GM12878 (cell line): Measurements from ENCODE around the gene MAPRE3. TPM values are rescaled to one million over a fixed set of nuclear protein-coding genes. Genes with fewer than 3 reads are reported as not detected.

Source experiments
- ATAC-seq: fragments of 200-7000 bp; cut with Tn5 transposase; 3 replicates; pipeline ENCODE4 v1.9.1; 2020; ENCODE audit warnings: mild to moderate bottlenecking, moderate library complexity
- BruUV-seq: library from RNA; stranded (reverse); fragments of 400-500 nt; replicated peaks from 2 replicates; lab custom pipeline; 2021; lab: Mats Ljungman, UMichigan
- CTCF ChIA-PET: fragments of 300-600 bp; sonication (Branson Sonifier 250); formaldehyde crosslinking; extraction: SDS; loops from one replicate; lab custom pipeline; 2021; ENCODE audit warnings: inconsistent platforms; lab: Yijun Ruan, JAX
- POLR2A ChIA-PET: fragments of 350-600 bp; formaldehyde crosslinking; extraction: SDS; loops from one replicate; lab custom pipeline; 2021; ENCODE audit warnings: inconsistent platforms; lab: Charles Lee
- RAD21 ChIA-PET: fragments of 300-600 bp; sonication (Branson Sonifier 250); formaldehyde crosslinking; loops from one replicate; lab custom pipeline; 2023; ENCODE audit warnings: antibody characterized with exemption; ENCODE audit not compliant: unreplicated experiment; lab: Charles Lee
- SMC1A ChIA-PET: fragments of 300-600 bp; sonication (Branson Sonifier 250); formaldehyde crosslinking; loops from one replicate; lab custom pipeline; 2023; ENCODE audit not compliant: unreplicated experiment, uncharacterized antibody; lab: Charles Lee
- DNase-seq: peaks from one replicate; pipeline ENCODE4 v3.0.0-alpha.2; 2011; ENCODE audit warnings: low read depth, low spot score
- FAIRE-seq: peaks from 3 replicates; lab custom pipeline; 2011; peaks lifted over from hg19 to GRCh38; lab: Jason Lieb, UNC
- H2AFZ ChIP-seq: 2 replicates; pipeline ENCODE4 v1.6.0; 2011; ENCODE audit warnings: low read depth, low read length, control low read depth; ENCODE audit not compliant: control insufficient read depth
- H3K27ac ChIP-seq: 2 replicates; pipeline ENCODE4 v1.5.1; 2011; ENCODE audit warnings: control low read depth; ENCODE audit not compliant: control insufficient read depth, insufficient read depth
- H3K27me3 ChIP-seq, 2 experiments: replicated peaks in 1 of 2; 2 replicates each; pipeline versions ENCODE4 v1.6.0 to v1.6.1; 2011; ENCODE audit warnings: low read length in 1 of 2; ENCODE audit not compliant: control insufficient read depth in 2 of 2, insufficient read depth in 2 of 2
- H3K36me3 ChIP-seq, 2 experiments: 2 replicates each; pipeline ENCODE4 v1.5.1; 2011; ENCODE audit warnings: low read length in 1 of 2; ENCODE audit not compliant: control insufficient read depth in 2 of 2, insufficient read depth in 2 of 2
- H3K4me1 ChIP-seq: 2 replicates; pipeline ENCODE4 v1.6.1; 2011; ENCODE audit warnings: mild to moderate bottlenecking, low read length, moderate library complexity, mixed read lengths; ENCODE audit not compliant: control insufficient read depth, insufficient read depth
- H3K4me2 ChIP-seq: 2 replicates; pipeline ENCODE4 v1.6.0; 2011; ENCODE audit warnings: control low read depth; ENCODE audit not compliant: control insufficient read depth, insufficient read depth
- H3K4me3 ChIP-seq: fragments of 200-600 bp; sonication (generic); 2 replicates; pipeline ENCODE4 v1.5.1; 2016
- H3K79me2 ChIP-seq: 2 replicates; pipeline ENCODE4 v1.6.0; 2011; ENCODE audit warnings: low read length; ENCODE audit not compliant: control insufficient read depth, insufficient read depth
- H3K9ac ChIP-seq: 2 replicates; pipeline ENCODE4 v1.8.0; 2011; ENCODE audit warnings: low read length, control low read depth, mixed read lengths; ENCODE audit not compliant: control insufficient read depth, insufficient read depth
- H3K9me3 ChIP-seq: replicated peaks from 3 replicates; pipeline ENCODE4 v1.5.1; 2011; ENCODE audit warnings: mild to moderate bottlenecking, low read length; ENCODE audit not compliant: control insufficient read depth, insufficient read depth
- H4K20me1 ChIP-seq: 2 replicates; pipeline ENCODE4 v1.6.0; 2011; ENCODE audit not compliant: control insufficient read depth, insufficient read depth
- BHLHE40 ChIP-seq, 2 experiments: fragments of 450-650 bp in 1 of 2; IDR thresholded peaks; 2 replicates each; pipeline ENCODE4 v1.6.1; 2011 to 2017; ENCODE audit warnings: low read depth in 2 of 2, borderline replicate concordance in 1 of 2, improper control_type of control experiment in 1 of 2, low read length in 1 of 2, mild to moderate bottlenecking in 1 of 2
- CHD2 ChIP-seq: IDR thresholded peaks from 2 replicates; pipeline ENCODE4 v1.6.1; 2011; ENCODE audit warnings: low read depth, low read length, improper control_type of control experiment, borderline replicate concordance
- HCFC1 ChIP-seq: fragments of 150-350 bp; IDR thresholded peaks from 2 replicates; pipeline ENCODE4 v1.6.1; 2014; ENCODE audit warnings: low read length
- HDAC6 ChIP-seq: fragments of 200-600 bp; sonication (generic); IDR thresholded peaks from one replicate; pipeline ENCODE4 v1.8.0; 2017; ENCODE audit warnings: antibody characterized with exemption; ENCODE audit not compliant: unreplicated experiment
- NFYB ChIP-seq: IDR thresholded peaks from 2 replicates; pipeline ENCODE4 v1.6.1; 2011; ENCODE audit warnings: low read depth, mild to moderate bottlenecking, low read length, improper control_type of control experiment, moderate library complexity; ENCODE audit not compliant: insufficient read depth
- NRF1 ChIP-seq: conservative IDR thresholded peaks from 2 replicates; pipeline ENCODE4 v1.6.1; 2011; ENCODE audit warnings: mild to moderate bottlenecking, low read depth, low read length, improper control_type of control experiment
- POLR2AphosphoS2 ChIP-seq: IDR thresholded peaks from 2 replicates; pipeline ENCODE4 v1.6.1; 2011; ENCODE audit warnings: low read depth, mild to moderate bottlenecking, low read length, improper control_type of control experiment, moderate library complexity
- SREBF2 ChIP-seq: IDR thresholded peaks from 2 replicates; pipeline ENCODE4 v1.6.1; 2012; ENCODE audit warnings: mild to moderate bottlenecking, low read length
- STAT3 ChIP-seq: IDR thresholded peaks from 2 replicates; pipeline ENCODE4 v1.6.1; 2011; ENCODE audit warnings: low read depth, low read length, improper control_type of control experiment
- SUZ12 ChIP-seq: fragments of 200-600 bp; sonication (generic); IDR thresholded peaks from one replicate; pipeline ENCODE4 v1.6.1; 2018; ENCODE audit warnings: antibody characterized with exemption, mild to moderate bottlenecking; ENCODE audit not compliant: unreplicated experiment
- TAF1 ChIP-seq: IDR thresholded peaks from 2 replicates; pipeline ENCODE4 v1.6.1; 2011; ENCODE audit warnings: mild to moderate bottlenecking, low read depth, low read length, borderline replicate concordance
- ZNF207 ChIP-seq: fragments of 450-650 bp; IDR thresholded peaks from 2 replicates; pipeline ENCODE4 v1.6.1; 2014; ENCODE audit warnings: antibody characterized with exemption, mild to moderate bottlenecking, borderline replicate concordance
- WGBS: methylation state at CpG from one replicate; pipeline ENCODE4 v1.1.6; 2016; ENCODE audit warnings: low lambda C conversion rate; ENCODE audit not compliant: insufficient replicate concordance, insufficient coverage; ENCODE audit errors: missing lambda C conversion rate; 5-methylcytosine and 5-hydroxymethylcytosine counted together
- in situ Hi-C: fragments of 300-500 bp; cut with MboI; formaldehyde crosslinking; loops from 9 replicates; pipeline ENCODE4 v1.14.3; 2018; ENCODE audit warnings: mixed read lengths
- intact Hi-C: fragments of 100-400 bp; cut with micrococcal nuclease; formaldehyde crosslinking; loops from one replicate; pipeline ENCODE4 v1.14.2; 2022; ENCODE audit not compliant: unreplicated experiment
- polyA plus RNA-seq, 11 experiments: library from polyadenylated mRNA; depleted of rRNA in 4 of 11; unstranded in 6 of 11; stranded (reverse) in 5 of 11; fragments of >200 nt; fragmentation: Nextera tagmentation in 4 of 11; fragmentation: Illumina TruSeq in 1 of 11; extraction: Ambion mirVana in 4 of 11; extraction: Trizol in 1 of 11; gene quantifications; 1 replicate in 1 of 11; 2 replicates in 10 of 11; pipeline versions ENCODE4 v1.2.1 to v1.2.3, GENCODE V29; 2011 to 2016; ENCODE audit warnings: inconsistent platforms in 2 of 11, missing spikeins in 2 of 11, low read depth in 1 of 11
- total RNA-seq, 4 experiments: library from RNA; depleted of rRNA in 3 of 4; stranded (reverse); fragments of >200 nt in 3 of 4; fragmentation: Illumina TruSeq in 1 of 4; extraction: Trizol in 1 of 4; gene quantifications; 2 replicates each; pipeline versions ENCODE4 v1.2.1 to v1.2.3, GENCODE V29; 2013 to 2021
- TF ChIP-seq, protein P1 (sequence below): fragments of 450-650 bp; IDR thresholded peaks from 2 replicates; pipeline ENCODE4 v1.6.1; 2018; ENCODE audit warnings: borderline replicate concordance, mild to moderate bottlenecking; ENCODE audit not compliant: partially characterized antibody
- TF ChIP-seq, protein P2 (sequence below): IDR thresholded peaks from 2 replicates; pipeline ENCODE4 v1.6.1; 2011; ENCODE audit warnings: borderline replicate concordance, low read depth, mild to moderate bottlenecking, moderate library complexity, mixed read lengths, low read length; ENCODE audit not compliant: insufficient read depth; ENCODE audit errors: extremely low read length
- TF ChIP-seq, protein P3 (sequence below): IDR thresholded peaks from 2 replicates; pipeline ENCODE4 v1.6.1; 2011; ENCODE audit warnings: low read depth, mild to moderate bottlenecking, low read length, moderate library complexity, borderline replicate concordance; ENCODE audit errors: extremely low read depth

The MAPRE3 gene
- total and polyA plus RNA-seq, 10 of the 15 experiments (the other 5 are each of a cell fraction or from before 2014, with no cell fraction given): 0.03 to 1.3 (median 0.73) TPM; not detected in 1

DNA sequence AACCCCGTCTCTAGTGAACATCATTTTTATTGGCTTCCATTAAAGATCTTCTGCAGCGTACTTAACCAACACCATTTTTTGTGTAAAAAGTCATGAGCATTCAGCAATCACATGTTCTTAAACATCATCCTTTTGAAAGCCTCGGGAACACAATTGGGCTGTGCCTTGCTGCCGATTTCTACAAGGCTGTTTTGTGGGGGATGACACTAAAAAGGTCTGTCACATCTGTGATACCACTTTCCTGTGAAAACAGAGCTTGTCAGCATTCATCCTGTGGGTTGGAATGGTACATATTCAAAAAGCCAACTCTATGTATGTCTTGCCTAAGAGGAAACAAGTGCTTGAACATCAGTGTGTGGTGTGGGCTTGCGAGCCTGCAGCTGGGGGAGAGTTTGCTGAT is 49.1 kb upstream of the MAPRE3 start:
- Histone ChIP-seq H3K27me3 (peaks cover 0 to 6% of the 10 kb centered on the region in 2 experiments; a peak in 2 of 4 replicates), H2AFZ (no peak overlapping the region), H3K9me3 (no peaks in the 10 kb centered on the region), H3K4me2 (no peak overlapping the region), H3K4me3 (no peak overlapping the region), H3K27ac (no peak overlapping the region), H3K36me3 (no peaks in the 10 kb centered on the region), H3K79me2 (no peaks in the 10 kb centered on the region), H4K20me1 (no peaks in the 10 kb centered on the region), H3K9ac (no peak overlapping the region), H3K4me1 (no peaks in the 10 kb centered on the region)
- in situ Hi-C loops: loop anchor here (5.0 kb wide), 1 partner anchor 79 kb away; no protein-coding TSS in a partner anchor
- no peak for FAIRE-seq
- RAD21 ChIA-PET: interaction anchor here (2.8 kb wide), 1 partner anchor 75 kb away, joined by 28 read pairs; no protein-coding TSS in a partner anchor
- intact Hi-C loops: no loop called here
- DNase-seq: no peak
- POLR2A ChIA-PET: no interaction called here
- CTCF ChIA-PET: interaction anchor here (1.4 to 3.5 kb wide), 3 partner anchors 12 to 75 kb away, joined by 3 to 62 read pairs (median 19); partner anchors contain the start of gene DPYSL5
- SMC1A ChIA-PET: interaction anchor here (0.8 to 1.2 kb wide), 3 partner anchors 16 to 86 kb away, joined by 3 read pairs; no protein-coding TSS in a partner anchor
- 66% methylated on average over 5 of the region's 5 CpGs for WGBS
- BruUV-seq: no TSS peak
- no peak for ATAC-seq
- TF ChIP-seq HDAC6: no peak
- TF ChIP-seq HCFC1: no peak
- TF ChIP-seq ZNF207: no peak
- TF ChIP-seq, protein P1, sequence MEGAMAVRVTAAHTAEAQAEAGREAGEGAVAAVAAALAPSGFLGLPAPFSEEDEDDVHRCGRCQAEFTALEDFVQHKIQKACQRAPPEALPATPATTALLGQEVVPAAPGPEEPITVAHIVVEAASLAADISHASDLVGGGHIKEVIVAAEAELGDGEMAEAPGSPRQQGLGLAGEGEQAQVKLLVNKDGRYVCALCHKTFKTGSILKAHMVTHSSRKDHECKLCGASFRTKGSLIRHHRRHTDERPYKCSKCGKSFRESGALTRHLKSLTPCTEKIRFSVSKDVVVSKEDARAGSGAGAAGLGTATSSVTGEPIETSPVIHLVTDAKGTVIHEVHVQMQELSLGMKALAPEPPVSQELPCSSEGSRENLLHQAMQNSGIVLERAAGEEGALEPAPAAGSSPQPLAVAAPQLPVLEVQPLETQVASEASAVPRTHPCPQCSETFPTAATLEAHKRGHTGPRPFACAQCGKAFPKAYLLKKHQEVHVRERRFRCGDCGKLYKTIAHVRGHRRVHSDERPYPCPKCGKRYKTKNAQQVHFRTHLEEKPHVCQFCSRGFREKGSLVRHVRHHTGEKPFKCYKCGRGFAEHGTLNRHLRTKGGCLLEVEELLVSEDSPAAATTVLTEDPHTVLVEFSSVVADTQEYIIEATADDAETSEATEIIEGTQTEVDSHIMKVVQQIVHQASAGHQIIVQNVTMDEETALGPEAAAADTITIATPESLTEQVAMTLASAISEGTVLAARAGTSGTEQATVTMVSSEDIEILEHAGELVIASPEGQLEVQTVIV: no peak
- no peak for TF ChIP-seq SUZ12
- TF ChIP-seq, protein P2, sequence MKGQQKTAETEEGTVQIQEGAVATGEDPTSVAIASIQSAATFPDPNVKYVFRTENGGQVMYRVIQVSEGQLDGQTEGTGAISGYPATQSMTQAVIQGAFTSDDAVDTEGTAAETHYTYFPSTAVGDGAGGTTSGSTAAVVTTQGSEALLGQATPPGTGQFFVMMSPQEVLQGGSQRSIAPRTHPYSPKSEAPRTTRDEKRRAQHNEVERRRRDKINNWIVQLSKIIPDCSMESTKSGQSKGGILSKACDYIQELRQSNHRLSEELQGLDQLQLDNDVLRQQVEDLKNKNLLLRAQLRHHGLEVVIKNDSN: no peak
- no peak for TF ChIP-seq POLR2AphosphoS2
- TF ChIP-seq NRF1: no peak
- TF ChIP-seq TAF1: no peak
- TF ChIP-seq CHD2: no peak
- TF ChIP-seq, protein P3, sequence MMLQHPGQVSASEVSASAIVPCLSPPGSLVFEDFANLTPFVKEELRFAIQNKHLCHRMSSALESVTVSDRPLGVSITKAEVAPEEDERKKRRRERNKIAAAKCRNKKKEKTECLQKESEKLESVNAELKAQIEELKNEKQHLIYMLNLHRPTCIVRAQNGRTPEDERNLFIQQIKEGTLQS: no peak
- TF ChIP-seq SREBF2: no peak
- no peak for TF ChIP-seq NFYB
- no peak for TF ChIP-seq STAT3
- TF ChIP-seq BHLHE40 (IDR thresholded peaks at IDR 0.05; ENCODE audit: borderline replicate concordance in 1 of 2, low read depth in 2 of 2, low read length in 1 of 2): no peak
